Activated CD8-positive, alpha-beta memory T cell treated with anti-CD3 and anti-CD28 coated beads, Interleukin-2, amount 50 U/mL, for 1 hour (primary cell): ENCODE results near the gene ERN1.

Source experiments
- DNase-seq: peaks from one replicate; pipeline ENCODE4 v3.0.0-alpha.2; 2020; ENCODE audit errors: extremely low read depth

Gene ERN1

GRCh38 chr17:64110379-64111152 lies 19.4 kb downstream of the ERN1 start:
- DNase-seq = no peak

- DNase-seq = no peak
These were observed 20.5 kb downstream of the ERN1 start for GRCh38 chr17:64109400-64109799.

DNA sequence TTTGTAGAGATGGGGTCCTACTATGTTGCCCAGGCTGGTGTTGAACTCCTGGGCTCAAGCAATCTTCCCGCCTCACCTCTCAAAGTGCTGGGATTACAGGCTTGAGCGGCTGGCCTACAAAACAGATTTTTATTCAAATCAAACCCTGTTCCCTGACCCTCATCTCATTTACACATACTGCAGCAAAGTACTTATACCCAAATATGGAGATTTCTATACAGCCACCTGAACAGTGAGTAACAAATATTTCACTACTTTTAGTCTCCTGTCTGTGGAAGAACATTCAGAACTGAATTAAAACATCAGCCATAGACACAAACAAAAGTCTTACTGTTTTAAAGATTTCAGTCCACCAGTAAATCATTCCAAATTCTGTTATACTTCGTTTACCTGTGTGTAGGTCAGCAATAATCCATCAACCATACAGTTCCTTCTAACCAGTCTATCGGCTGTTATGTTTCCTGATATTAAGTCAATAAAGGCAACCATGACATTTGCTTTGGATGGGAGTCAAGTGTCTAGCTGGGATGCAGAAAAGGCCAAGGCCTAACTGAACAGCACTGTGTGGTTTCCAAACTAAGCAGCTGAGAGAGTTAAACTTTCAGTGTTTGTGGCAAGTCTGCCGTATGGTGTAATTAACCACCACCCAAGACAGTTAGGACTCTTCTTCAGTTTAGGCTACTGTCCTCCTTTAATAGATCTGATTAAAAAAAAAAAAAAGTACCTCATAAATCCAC lies 22.3 kb downstream of the ERN1 start:
- DNase-seq = no peak

DNA sequence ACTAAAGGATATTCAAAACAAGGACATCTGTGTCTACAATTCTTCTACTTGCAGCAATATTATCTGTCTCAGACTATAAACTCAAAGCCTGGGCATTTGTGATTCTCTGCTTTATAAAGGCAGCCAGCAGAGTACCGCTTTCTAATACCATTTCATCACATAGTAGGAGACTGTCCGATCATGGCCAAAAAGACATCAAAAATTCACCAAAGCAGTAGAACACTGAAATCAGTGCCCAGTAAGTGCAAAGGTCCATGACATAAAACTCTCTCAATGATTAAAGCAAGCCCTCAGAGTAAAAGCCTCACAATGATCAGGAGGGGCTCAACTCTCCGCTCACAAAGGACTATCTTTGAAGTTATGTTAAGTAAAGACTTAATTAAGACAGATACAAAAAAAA lies 23.0 kb downstream of the ERN1 start:
- DNase-seq = no peak

DNA sequence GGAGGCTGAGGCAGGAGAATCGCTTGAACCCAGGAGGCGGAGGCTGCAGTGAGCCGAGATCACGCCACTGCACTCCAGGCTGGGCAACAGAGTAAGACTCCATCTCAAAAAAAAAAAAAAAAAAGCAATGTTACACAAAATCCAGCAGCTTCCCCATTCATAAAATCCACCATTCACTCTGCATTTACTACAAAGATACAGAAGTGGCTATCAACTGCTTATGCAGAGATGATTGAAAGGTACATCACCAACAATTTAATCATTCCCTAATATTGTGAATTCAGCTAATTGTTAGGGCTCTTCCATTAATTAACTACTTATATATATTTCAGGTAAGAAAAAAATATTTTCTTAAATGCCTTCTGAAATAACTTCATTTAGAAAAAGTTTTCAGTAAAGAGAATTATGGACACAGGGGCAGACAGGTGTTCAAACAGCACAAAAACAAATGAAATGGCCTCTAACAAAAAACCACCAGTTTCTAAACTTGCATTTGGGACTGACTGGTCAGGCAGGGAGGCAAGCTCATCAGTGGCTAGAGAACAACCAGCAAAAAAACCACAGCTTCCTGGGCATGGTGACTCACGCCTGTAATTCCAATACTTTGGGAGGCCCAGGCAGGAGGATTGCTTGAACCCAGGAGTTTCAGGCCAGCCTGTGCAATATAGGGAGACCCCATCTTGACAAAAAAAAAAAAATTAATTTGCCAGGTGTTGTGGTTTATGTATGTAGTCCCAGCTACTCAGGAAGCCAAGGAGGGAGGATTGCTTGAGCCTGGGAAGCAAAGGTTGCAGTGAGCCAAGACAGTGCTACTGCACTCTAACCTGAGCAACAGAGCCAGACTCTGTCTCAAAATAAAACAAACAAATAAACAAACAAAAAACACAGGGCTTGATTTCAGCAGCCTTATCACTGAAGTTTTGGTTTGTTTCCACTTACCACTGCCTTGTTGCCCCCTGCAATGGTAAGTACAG lies 26.3 kb downstream of the ERN1 start:
- DNase-seq = no peak

GRCh38 chr17:64102627-64103390 lies 27.1 kb downstream of the ERN1 start:
- DNase-seq = no peak

DNA sequence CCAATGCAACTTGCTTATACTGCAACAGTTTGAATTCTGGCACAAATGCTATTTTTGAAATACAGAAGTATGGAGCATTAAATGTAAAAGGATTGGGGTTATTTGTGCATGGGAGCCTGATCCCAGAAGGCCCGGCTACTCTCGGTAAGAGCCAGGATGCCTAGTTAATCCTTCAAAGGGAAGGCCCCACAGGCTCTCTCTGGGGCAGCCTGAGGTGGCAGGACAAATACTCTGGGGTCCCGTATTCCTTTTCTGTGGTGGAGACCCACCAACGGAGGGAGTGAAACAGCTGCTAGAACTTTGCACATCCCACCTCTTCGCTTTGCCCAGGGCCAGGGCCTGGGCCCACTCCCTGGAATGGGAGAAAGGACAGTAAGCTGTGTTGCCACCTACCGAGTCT lies 30.4 kb downstream of the ERN1 start:
- no peak for DNase-seq

GRCh38 chr17:64097196-64097936 lies 32.6 kb downstream of the ERN1 start:
- DNase-seq = no peak

DNA sequence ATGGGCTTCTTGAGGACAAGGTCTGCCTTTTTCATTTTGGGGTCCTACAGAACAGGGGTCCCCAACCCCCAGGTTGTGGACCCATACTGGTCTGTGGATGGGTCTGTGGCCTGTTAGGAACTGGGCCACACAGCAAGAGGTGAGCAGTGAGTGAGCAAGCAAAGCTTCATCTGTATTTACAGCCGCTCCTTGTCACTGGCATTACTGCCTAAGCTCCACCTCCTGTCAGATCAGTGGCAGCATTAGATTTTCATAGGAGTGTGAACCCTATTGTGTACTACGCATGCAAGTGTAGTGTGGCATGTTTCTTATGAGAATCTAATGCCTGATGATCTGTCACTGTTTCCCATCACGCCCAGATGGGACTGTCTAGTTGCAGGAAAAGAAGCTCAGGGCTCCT lies 33.9 kb downstream of the ERN1 start:
- DNase-seq = no peak

- DNase-seq = no peak
These were observed 34.6 kb downstream of the ERN1 start for GRCh38 chr17:64095144-64095882.

GRCh38 chr17:64094412-64094811 lies 35.5 kb downstream of the ERN1 start:
- no peak for DNase-seq

DNA sequence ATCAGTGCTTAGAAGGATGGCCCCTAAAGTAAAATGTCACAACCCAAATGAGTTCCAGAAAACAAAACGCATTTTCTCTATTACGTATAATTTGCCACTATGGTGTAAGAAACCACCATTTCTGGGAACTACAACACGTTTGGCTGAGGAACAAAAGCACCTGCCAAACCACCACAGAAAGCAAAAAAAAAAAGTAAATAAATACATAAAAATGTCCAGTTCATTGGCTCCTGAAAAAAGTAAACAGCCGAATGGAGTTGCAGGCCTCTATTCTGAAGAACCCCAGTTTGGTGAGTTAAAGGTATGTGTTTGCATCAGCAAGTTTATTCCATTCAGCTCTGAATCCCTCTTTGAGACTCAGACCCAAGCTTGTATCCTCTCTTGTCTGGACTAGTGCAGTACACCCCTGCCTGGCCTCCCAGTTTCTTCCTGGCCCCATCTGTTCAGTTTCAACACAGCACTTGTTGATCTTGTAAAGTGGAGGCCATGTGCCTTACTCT lies 36.9 kb downstream of the ERN1 start:
- no peak for DNase-seq

- DNase-seq = no peak
These were observed 37.8 kb downstream of the ERN1 start for GRCh38 chr17:64092113-64092512.

DNA sequence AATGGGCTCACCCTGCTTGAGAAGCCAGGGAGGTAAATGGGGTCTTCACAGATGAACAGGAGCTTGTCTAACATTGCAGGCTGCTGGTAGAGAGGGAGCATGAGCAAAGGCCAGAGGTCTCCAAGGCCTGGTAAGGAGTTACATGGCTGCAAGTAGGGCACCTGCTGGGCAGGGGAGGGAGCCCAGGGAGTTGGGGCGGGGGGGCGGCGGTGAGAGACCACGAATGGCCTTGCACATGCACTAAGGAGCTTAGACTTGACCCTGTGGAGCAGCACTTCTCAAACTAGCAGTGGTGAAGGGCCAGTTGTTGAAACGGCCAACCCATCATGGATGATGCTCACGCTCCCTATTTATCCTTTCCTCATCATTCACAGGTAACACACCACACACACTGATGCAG lies 38.4 kb downstream of the ERN1 start:
- no peak for DNase-seq

GRCh38 chr17:64091116-64091515 lies 38.8 kb downstream of the ERN1 start:
- DNase-seq = no peak

- no peak for DNase-seq
These were observed 39.8 kb downstream of the ERN1 start for GRCh38 chr17:64090144-64090543.

DNA sequence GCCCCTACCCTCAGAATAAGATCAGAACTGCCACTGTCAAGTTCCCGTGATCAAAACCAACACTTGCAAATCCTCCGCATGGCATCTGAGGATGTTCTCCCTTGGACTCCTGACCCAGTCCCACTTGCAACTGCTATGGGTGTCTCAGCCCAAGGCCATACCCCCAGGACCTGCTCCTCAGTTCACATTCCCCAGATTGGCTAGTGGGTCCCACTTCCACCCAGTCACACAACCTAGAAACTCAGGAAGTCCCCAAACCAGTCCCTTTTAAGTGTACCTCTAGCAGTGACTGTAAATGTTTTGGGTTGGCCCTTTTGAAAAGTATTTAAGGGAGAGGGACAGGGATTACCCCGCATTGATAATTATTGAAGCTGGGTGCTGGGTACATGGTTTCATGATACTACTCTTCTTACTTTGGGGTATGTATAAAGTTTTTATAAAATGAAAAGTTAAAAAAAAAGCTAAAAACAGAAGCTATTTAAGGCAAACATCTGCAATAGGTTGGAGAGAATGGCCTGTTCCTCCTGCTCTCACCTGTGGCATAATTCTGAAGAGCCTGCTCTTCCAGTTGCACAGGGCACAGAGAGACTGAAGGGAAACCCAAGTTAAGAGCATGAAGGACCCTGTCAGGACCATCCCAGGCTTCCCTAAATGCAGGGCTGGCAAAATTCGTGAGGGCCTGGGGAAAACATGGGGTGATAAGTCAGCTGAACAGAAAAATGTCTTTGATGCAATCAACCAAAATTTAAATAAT lies 42.5 kb downstream of the ERN1 start:
- DNase-seq = no peak

GRCh38 chr17:64085650-64086005 lies 44.3 kb downstream of the ERN1 start:
- no peak for DNase-seq
